ENCODE measurements around the gene RXRG.
"Not testable (repeated sequence)": the region's sequence is repeated elsewhere in the genome, so short reads cannot be mapped to it uniquely, and the experiment has no call there.

RXRG gene

DNA sequence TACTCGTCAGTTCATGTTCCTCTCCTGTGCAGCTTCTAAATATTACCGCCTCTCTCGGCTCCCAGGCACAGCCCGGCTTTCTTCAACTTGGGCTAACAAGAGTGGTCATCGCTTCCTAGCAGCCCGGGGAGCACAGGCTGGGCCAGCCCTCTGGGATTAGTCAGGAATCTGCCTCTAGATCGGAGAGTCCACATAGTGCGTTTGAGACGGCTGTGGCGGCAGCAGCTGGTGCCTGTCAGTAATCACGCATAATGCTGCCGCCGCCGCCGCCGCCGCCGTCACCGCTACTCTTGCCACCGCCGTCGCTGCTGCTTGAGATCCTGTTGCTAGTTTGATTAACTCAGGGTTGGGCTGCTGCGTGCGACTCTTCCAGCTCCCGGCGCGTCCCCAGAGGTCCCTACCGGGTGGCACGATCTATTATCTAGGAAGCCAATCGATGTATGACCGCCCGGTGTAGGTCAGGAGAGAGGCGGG, at the start of gene RXRG:
Gene RXRG (minus strand): TSS at position 230 of the 474 bp plus-strand sequence. CDS start 233 bp downstream, outside the sequence.
- no peak for FAIRE-seq

- FAIRE-seq: no peak
Observed at GRCh38 chr1:165492845-165493373, 48.0 kb upstream of the RXRG start.

DNA sequence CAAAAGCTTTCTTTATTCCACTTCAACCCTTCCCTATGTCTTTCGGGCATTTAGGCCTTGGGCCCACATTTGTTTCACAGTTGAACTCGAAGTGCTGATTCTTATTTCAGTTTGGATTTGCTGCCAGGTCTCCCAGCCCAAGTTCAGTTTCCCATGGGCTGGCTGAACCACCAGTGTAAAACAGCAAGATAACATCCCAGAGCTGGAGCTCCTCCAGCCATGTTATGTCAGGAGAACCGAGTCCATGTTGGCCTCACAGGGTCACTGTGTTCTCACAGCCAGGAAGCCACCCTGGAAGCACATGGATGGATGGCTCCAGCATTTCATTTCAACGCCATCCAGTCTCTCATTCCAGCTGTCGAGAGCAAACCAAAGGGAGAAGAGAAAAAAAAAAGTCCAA, 45.2 kb upstream of the RXRG start:
- no peak for FAIRE-seq

DNA sequence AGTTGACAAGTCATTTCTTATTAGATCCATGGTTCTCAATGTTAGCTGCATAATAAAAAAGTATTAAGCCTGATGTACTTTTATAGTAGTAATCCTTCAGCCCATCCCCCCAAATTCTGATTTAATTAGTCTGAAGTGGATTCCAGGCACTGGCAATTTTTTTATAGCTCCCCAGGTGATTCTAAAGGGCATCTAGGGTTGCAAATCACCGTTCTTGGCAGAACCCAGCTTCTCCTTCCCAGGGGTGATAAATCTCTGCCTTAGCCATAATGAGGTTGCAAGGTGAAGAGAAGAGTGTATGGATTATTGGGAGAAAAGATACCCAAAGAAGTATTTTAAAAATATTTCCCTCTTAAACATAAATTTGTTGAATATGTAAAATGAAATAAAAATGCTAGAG, 43.0 kb upstream of the RXRG start:
- FAIRE-seq: no peak

DNA sequence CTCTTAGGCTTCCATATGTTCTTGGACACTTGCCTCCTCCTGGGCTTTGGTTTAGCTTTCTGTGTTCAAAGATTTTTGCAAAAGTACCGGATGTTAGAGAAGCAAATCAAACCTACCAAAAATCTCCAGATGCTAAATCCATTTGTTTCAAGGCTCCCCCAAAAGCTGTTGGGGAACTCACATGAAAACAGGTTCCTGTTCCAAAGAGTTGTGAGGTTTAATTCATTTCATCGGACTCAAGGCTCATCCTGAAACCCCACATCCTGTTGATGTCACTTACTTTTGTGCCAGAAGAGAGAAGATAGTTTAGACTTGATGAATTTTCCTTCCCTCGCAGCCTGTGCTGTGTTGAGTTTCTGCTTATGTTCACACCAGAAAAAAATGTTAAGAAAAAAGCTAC, 41.7 kb upstream of the RXRG start:
- no peak for FAIRE-seq

GRCh38 chr1:165485716-165486115, 40.8 kb upstream of the RXRG start:
- no peak for FAIRE-seq

DNA sequence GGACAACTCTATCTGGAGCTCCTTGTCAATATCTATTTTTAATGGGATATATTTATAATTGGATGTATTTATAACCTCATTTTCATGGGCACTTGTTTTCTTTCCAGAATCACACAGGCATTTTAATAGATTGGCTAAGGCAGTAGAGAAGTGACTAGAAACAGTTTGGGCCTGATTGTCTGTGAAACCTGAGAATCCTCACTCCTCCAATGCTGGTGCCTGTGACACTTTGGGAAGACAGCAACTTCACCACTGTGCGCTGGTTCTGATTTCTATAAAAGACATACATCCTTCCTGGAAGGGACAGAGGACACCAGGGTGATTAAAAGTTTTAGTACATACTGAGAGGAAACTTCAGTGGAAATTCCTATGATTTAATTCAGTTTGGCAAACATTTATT, 39.6 kb upstream of the RXRG start:
- FAIRE-seq: no peak

GRCh38 chr1:165483412-165483811, 38.5 kb upstream of the RXRG start:
- FAIRE-seq: no peak

DNA sequence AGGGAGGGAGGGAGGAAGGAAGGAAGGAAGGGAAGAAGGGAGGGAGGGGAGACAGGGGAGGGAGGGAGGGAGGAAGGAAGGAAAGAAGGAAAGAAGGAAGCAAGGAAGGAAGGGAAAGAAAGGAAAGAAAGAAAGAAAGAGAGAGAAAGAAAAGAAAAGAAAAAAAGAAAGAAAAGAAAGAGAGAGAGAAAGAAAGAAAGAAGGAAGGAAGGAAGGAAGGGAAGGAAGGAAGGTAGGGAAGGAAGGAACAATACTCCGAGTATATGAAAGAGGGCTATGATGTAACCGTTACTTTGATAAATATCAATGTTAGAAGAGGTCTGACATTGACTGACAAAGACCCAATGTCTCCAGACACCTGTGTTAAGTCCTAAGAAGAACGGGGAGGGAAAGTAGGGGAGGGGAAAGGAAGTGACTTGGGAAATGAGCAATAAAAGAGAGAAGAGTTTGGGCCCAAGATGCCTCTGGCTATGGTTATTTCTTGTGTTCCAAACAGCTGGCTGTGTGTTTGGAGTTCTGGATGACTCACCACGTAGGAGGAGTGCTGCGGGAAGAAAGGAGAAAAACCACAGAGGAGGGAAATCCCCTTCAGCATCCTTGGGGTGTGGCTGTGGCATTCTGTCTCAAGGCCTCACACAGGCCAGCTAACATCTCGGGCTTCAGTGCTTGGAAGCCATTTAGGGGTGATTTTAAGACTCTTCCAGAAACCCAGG, 37.0 kb upstream of the RXRG start:
- FAIRE-seq: no peak

- FAIRE-seq: no peak
Observed at GRCh38 chr1:165476776-165477175, 31.9 kb upstream of the RXRG start.

- FAIRE-seq: no peak
Observed at GRCh38 chr1:165474196-165474595, 29.3 kb upstream of the RXRG start.

GRCh38 chr1:165473081-165473480, 28.2 kb upstream of the RXRG start:
- no peak for FAIRE-seq

GRCh38 chr1:165468726-165469249, 23.9 kb upstream of the RXRG start:
- no peak for FAIRE-seq

DNA sequence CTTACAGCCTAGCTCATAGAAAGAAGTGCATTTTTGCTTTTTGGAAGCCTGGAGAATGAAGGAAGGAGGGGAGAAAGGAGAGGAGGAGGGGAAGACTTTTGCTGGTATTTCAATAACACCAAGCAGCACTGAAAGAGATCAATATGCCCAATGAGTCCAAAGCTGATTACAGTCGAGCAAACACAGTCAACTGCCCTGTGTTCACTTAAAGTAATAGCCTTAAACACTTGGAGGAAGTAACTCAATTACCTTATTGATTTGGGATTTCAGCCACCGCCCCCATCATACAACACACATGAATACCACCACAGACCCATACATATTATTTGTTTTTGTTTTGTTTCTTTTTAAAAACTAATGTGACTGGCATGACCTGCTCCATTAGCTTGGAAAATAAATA, 23.3 kb upstream of the RXRG start:
- no peak for FAIRE-seq

DNA sequence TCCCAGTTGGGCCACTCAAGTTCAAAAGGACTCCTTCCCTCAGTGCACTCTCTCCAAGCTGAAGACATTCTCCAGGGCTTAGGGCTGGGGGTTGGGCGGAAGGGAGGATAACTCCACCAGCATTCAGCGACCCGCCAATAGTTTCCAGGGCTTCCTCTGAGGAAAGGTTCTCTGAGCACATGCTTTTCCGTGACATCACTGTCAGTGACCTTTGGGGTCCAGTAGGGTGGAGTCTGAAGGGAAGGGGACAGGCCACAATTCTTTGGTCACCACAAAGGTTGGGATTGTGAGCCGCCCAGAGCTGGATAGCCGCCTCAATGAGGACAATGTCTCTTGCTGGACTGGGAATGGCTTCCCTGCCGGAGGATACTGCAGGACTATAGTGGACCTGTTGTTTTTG, 22.8 kb upstream of the RXRG start:
- no peak for FAIRE-seq

DNA sequence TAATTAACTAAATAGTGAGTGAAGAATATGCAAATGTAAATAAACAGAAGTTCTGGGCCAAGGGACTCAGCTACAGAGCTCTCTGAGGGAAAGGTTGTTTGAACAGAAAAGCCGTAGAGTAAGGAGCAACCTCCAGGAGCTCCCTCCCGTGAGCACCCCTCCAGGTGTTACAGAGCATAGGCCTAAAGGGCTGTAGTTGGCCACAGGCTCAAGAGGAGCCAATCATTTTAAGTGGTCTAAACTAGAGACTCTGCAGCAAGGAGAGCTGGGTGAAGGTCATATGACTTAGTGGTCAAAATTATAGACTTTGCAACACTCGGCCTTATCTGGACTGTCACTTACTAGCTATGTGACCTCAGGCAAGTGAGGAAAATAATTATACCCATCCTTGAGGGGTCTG, 19.1 kb upstream of the RXRG start:
- FAIRE-seq: no peak

DNA sequence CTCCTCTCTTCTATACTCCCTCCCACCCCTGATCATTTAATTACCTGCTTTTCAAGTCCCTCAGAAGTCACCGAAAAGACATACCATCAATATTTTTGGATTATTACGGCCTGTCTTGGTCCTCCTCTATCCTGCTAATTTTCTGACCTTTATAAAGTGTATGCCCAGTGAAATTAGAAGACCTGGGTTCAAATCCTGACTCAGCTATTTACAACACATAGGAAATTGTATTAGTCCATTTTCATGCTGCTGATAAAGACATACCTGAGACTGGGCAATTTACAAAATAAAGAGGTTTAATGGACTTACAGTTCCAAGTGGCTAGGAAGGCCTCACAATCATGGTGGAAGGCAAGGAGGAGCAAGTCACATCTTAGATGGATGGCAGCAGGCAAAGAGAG, 14.8 kb upstream of the RXRG start:
- FAIRE-seq: not testable (repeated sequence)

- FAIRE-seq: no peak
Observed at GRCh38 chr1:165456861-165457260, 11.9 kb upstream of the RXRG start.

DNA sequence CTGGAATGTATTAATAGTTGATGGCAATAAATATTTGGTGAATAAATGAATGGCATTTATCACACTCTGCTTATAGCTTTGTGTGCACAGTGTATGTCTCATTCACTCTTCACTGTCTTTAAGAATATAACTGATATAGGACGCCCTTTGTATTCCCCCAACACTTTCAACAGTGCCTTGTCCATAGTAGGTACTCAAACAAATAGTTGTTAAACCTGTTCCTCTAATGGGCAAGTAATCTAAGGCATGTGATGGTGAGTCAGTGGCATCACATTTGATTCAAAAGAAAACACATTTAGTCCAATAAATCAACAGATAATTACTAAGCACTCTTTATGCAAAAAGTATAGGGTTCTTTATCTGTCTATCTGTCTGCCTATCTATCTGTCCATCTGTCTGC, 11.2 kb upstream of the RXRG start:
- no peak for FAIRE-seq

DNA sequence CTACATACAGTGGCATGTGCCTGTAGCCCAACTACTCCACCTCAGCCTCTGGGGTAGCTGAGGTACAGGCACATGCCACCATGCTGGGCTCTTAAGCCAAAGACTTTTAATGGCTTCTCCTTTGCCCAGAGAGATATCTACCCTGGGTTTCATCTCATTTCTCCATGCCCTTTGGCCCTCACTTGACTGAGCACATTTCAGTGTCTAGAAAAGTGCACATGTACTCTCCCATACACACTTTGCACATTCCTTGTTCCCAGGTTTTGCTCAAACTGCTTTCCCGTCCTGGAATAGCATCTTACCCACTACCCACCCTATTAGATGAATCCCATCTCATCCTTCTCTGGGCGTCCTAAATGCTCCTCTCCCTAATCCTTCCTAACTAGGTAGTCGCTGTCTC, 10.2 kb upstream of the RXRG start:
- no peak for FAIRE-seq

DNA sequence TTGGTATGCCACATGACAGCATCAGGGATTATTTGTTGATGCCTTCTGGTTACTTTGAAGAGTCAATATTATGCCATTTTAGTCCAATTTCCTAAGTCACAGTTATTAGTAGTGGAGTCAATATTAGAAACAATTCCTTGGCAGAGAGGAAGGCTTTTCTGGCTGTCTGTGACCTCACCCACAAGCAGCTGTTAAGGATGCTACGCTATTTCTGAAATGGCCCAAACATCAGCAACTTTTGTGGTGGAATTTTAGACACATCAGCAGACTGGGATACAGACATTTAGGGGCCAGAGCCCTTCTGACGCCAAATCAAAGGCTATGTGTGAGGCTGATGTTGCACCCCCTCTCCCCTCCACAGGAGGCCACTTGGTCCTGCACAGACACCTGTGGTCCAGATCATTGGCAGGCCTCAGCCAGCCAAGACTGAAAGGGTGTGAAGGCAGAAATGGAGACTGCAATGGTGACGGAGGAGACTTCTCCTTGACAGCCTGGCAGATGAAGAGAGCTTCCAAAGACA, 9.2 kb upstream of the RXRG start:
- no peak for FAIRE-seq

GRCh38 chr1:165452336-165453130, 7.6 kb upstream of the RXRG start:
- FAIRE-seq: no peak

GRCh38 chr1:165451691-165452090, 6.8 kb upstream of the RXRG start:
- no peak for FAIRE-seq

- FAIRE-seq: no peak
Observed at GRCh38 chr1:165449131-165449530, 4.2 kb upstream of the RXRG start.

Measured in A204.1 (cell line).